CD4-positive, alpha-beta T cell treated with Interleukin-1 beta for 1 hour (primary cell): Measurements from ENCODE around the gene ARR3.
"Not testable (repeated sequence)": the region's sequence is repeated elsewhere in the genome, so short reads cannot be mapped to it uniquely, and the experiment has no call there.

Source experiments
- DNase-seq, 2 donors: peaks; one replicate each; pipeline ENCODE4 v3.0.0-alpha.2; 2020 to 2022

Gene ARR3

DNA sequence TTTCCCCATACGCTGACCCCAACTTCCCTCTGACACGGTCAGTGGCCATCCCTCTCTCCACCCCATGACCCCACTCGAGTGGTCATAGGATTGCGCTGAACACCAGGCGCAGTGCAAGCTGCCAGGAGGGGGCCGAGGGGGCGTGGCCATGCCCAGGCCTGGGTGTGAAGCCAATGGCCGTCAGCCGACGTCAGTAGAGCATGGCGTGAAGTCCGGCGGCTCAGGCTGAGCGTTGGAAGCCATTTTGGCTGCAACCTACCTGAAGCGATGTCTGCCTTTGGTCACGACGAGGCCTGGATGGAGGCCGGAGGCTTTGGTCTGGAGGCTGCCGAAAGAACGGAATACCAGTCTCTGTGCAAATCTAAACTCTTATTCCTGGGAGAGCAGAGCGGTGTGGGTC, 13.8 kb downstream of the ARR3 start, which contains the start of gene RAB41:
RAB41 (plus strand) TSS at position 222 of the 400 bp plus-strand sequence; CDS start at position 268, 46 bp downstream.
- DNase-seq = no peak

- DNase-seq = no peak
Measured at GRCh38 chrX:70289168-70289792, 21.1 kb downstream of the ARR3 start.

DNA sequence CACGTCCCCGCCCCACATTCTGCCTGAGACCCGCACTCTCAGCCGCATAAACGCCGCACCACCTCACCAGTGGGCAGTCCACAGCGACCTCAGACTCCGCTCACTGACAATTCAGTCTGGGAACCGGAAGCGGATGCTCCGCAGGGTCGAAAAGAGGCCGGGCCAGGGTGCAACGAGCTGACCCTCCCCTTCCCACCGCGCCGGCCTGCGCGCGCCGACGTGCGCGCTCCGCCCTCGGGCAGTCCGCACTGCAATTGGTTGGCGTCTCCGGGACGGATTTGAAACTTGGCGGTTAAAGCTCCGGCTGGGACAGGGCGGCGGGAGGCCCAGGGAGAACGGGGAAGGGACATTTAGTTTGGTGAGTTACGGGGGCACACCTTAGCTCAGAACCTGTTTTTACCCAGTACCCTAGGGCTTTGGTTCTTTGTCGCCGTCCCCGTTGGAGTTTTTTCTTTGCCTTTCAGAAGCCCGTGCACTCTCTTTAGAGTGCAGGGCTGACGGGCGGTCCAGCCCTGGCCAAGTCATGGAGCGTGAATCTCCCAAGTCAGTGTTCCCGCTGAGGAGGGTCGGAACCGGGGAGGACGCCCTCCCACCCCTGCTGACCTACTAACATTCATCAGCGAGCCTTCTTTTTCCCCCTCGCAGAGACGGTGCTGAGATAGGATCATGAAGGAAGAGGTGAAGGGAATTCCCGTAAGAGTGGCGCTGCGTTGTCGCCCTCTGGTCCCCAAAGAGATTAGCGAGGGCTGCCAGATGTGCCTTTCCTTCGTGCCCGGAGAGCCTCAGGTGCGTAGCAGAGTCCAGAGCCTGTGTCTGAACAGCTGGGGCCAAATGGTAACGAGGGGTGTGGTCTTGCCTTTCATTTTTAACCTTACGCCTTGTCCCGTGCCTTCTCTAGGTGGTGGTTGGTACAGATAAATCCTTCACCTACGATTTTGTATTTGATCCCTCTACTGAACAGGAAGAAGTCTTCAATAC, 21.9 kb downstream of the ARR3 start, which contains the start of the genes KIF4A and PDZD11:
KIF4A (plus strand) TSS at position 312 of the 978 bp plus-strand sequence; CDS start at position 667, 355 bp downstream.
PDZD11 (minus strand) TSS at position 135 of the 978 bp plus-strand sequence. CDS start 586 bp downstream, outside the sequence.
- DNase-seq = peak; percentile 82 to 83

DNA sequence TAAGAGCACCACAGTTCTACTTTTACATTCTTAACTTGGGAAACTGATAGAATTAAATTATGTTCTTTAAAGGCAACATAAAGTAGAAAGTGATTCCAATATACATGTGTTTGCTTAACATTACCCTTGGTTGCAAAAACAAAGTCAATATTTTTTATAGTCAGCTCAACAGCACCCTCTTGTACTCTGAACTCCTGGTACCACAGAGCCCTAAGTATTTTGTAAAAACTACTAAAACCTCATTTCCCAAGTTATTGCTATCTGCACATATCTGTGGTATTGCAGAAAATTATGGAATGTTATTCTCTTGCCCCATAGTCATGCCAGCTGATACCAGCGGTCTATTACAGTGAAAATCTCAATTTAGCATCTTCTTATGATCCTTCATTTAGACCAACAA, 24.7 kb downstream of the ARR3 start:
- DNase-seq = no peak

DNA sequence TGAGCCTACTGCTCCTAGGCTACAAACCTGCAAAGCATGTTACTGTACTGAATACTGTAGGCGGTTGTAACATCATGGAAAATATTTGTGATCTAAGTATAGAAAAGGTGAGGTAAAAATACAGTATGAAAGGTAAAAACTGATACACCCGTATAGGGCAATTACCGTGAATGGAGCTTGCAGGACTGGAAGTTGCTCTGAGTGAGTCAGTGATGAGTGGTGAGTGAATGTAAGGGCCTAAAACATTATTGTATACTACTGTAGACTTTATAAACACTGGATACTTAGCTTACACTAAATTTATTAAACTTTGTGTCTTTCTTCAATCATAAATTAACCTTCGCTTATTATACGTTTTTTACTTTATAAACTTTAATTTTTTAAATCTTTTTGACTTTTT, 25.5 kb downstream of the ARR3 start:
- DNase-seq = no peak

GRCh38 chrX:70301716-70302115, 33.6 kb downstream of the ARR3 start:
- no peak for DNase-seq

DNA sequence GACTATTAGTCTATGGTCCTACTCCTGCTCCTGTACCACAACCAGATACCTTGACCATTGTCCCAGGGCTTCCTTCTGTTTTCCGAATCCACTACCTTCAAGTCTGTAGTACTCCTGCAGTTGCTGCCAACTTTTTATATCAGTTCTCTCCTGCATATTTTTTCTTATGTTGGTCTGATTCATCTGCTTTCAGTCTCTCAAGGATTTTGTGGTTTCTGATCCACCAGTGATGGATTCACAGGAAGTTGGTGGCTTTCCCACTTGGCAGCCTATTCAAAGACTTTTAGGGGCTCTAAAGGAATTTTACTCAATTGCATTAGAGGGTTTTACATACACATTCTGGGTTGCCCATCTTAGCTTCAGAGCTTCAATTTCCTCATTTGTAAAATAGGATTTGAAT, 45.4 kb downstream of the ARR3 start:
- no peak for DNase-seq

DNA sequence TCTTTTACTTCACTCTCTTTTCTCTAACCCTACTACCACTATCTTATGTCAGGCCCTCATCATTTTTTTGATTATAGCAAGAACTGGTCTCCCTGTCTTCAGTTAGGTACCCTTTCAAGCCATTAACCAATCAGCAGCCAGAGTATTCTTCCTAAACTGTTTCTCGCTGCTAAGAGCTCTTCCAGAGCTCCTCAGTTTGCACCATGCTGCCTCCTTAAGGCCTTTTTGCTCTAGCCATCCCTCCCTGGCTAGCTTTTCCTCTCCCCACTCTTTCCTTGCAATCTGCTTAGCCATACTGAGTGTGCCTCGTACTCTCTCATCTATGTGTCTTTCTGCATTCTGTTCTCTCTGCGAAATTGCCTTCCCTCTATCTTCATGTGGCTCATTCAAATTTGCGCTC, 54.6 kb downstream of the ARR3 start:
- DNase-seq = no peak

GRCh38 chrX:70323628-70324027, 55.5 kb downstream of the ARR3 start:
- DNase-seq = not testable (repeated sequence)

GRCh38 chrX:70324326-70324725, 56.2 kb downstream of the ARR3 start:
- DNase-seq = no peak

DNA sequence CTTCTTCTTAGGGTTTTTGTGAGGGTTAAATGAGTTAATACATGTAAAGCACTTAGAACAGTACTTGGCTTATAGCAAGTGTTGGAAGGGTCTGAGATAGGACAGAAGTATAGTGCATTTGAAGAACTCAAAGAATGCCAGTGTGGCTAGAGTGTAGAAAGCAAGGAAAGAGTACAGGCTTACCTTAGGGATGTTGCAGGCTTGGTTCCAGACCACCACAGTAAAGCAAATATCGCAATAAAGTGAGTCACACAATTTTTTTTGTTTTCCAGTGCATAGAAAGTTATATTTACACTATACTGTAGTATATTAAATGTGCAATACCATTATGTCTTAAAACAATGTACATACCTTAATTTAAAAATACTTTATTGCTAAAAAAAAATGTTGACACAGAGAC, 63.0 kb downstream of the ARR3 start:
- no peak for DNase-seq
